HEK293 (cell line): ENCODE measurements around the gene PPOX.

Experiments used
- CTCF ChIP-seq: fragments of 450-650 bp; formaldehyde crosslinking; IDR thresholded peaks from 2 replicates; pipeline ENCODE4 v1.5.1; 2016; ENCODE audit warnings: missing biosample characterization, missing genetic modification characterization
- ZNF341 ChIP-seq: fragments of 450-650 bp; formaldehyde crosslinking; IDR thresholded peaks from 2 replicates; pipeline ENCODE4; 2016; ENCODE audit warnings: low read depth, missing biosample characterization, missing genetic modification characterization
- ZNF416 ChIP-seq: fragments of 450-650 bp; formaldehyde crosslinking; IDR thresholded peaks from 2 replicates; pipeline ENCODE4 v1.5.1; 2016; ENCODE audit warnings: missing biosample characterization, missing genetic modification characterization

- peak; percentile 93 for TF ChIP-seq ZNF341 (tag by site-specific recombination)
- no peak for TF ChIP-seq ZNF416 (tag by site-specific recombination)
- TF ChIP-seq CTCF = peak; percentile 79
Observed at GRCh38 chr1:161201836-161202712, 35.8 kb downstream of the PPOX start, which contains the start of gene NDUFS2.
